ENCODE results near the gene JPT1.

- TF ChIP-seq CTCF (IDR thresholded peaks at IDR 0.05) (no peak), POLR2A (IDR thresholded peaks at IDR 0.05) (no peak)
Observed at GRCh38 chr17:75116737-75117136, 37.6 kb downstream of the JPT1 start.
